RWPE2 (cell line): ENCODE data around the gene BICDL1.

Experiments
- ATAC-seq: fragments of 200-7000 bp; cut with Tn5 transposase; 3 replicates; pipeline ENCODE4 v1.9.1; 2021; ENCODE audit warnings: low read depth
- DNase-seq: peaks from one replicate; pipeline ENCODE4 v3.0.0-alpha.2; 2020; ENCODE audit warnings: low spot score
- H3K27ac ChIP-seq: fragments of 450-650 bp; 2 replicates; pipeline ENCODE4 v1.5.1; 2017; ENCODE audit warnings: mild to moderate bottlenecking; ENCODE audit not compliant: poor library complexity, severe bottlenecking
- H3K27me3 ChIP-seq: fragments of 250-450 bp; sonication (Bioruptor Pico); 2 replicates; pipeline ENCODE4 v1.5.1; 2021; ENCODE audit warnings: mild to moderate bottlenecking, moderate library complexity; ENCODE audit not compliant: insufficient read depth, poor library complexity, severe bottlenecking
- H3K36me3 ChIP-seq: fragments of 250-450 bp; sonication (Bioruptor Pico); 2 replicates; pipeline ENCODE4 v1.5.1; 2020; ENCODE audit warnings: low read depth, mild to moderate bottlenecking, moderate library complexity
- H3K4me1 ChIP-seq: fragments of 250-450 bp; sonication (Bioruptor Pico); 2 replicates; pipeline ENCODE4 v1.5.1; 2021; ENCODE audit warnings: mild to moderate bottlenecking, moderate library complexity; ENCODE audit not compliant: insufficient read depth, poor library complexity, severe bottlenecking
- H3K4me3 ChIP-seq: fragments of 250-450 bp; sonication (Bioruptor Pico); 2 replicates; pipeline ENCODE4 v1.5.1; 2021; ENCODE audit warnings: mild to moderate bottlenecking, moderate library complexity; ENCODE audit not compliant: severe bottlenecking
- H3K9me3 ChIP-seq: fragments of 250-450 bp; sonication (Bioruptor Pico); 2 replicates; pipeline ENCODE4 v1.5.1; 2021; ENCODE audit warnings: mild to moderate bottlenecking, moderate library complexity; ENCODE audit not compliant: severe bottlenecking
- TF ChIP-seq, protein P1 (sequence below): fragments of 450-650 bp; IDR thresholded peaks from one replicate; pipeline ENCODE4 v1.5.1; 2017; ENCODE audit warnings: mild to moderate bottlenecking, moderate library complexity; ENCODE audit not compliant: poor library complexity, severe bottlenecking

The BICDL1 gene

GRCh38 chr12:120090206-120090605 lies 101.2 kb downstream of the BICDL1 start:
- Histone ChIP-seq H3K4me1 (peaks cover 4% of the 10 kb centered on the region), H3K4me3 (no peak overlapping the region), H3K36me3 (peaks cover 4% of the 10 kb centered on the region; the same call in 1 of the 2 replicates), H3K27me3 (no peaks in the 10 kb centered on the region), H3K27ac (no peak overlapping the region), H3K9me3 (no peaks in the 10 kb centered on the region)
- ATAC-seq (no peak), DNase-seq (no peak)
- TF ChIP-seq, protein P1, sequence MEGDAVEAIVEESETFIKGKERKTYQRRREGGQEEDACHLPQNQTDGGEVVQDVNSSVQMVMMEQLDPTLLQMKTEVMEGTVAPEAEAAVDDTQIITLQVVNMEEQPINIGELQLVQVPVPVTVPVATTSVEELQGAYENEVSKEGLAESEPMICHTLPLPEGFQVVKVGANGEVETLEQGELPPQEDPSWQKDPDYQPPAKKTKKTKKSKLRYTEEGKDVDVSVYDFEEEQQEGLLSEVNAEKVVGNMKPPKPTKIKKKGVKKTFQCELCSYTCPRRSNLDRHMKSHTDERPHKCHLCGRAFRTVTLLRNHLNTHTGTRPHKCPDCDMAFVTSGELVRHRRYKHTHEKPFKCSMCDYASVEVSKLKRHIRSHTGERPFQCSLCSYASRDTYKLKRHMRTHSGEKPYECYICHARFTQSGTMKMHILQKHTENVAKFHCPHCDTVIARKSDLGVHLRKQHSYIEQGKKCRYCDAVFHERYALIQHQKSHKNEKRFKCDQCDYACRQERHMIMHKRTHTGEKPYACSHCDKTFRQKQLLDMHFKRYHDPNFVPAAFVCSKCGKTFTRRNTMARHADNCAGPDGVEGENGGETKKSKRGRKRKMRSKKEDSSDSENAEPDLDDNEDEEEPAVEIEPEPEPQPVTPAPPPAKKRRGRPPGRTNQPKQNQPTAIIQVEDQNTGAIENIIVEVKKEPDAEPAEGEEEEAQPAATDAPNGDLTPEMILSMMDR, result no peak

DNA sequence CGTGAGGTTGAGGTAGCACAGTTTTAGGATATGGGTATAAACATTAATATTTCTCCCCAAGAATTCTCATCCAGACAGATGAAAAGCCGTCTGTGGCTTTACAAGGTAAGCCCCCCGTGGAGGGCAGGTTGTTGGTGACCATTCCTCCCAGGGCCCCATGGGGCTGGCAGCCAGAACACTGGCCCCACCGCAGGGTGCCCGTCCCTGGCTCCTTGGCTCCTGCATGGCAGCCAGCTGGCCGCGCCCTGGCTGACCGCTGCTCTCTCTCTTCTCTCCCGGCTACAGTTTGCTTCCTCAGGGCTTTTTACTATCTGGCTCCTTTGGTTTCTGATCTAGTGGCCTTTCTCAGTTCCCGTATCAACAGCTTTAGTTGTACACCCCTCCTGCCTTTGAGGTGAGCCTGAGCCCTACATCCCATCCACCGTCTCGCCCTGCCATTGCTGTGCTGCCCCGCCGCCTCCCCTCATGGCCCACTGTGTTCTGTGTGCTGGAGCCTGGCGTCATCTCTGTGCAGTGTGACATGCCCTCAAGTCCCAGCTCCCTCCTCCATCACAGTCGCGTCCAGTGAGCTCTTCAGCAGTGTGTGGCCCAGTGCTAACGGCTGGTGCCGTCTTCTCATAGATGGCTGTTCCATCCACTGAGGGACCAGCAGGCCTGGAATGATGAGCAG lies 101.7 kb downstream of the BICDL1 start:
- ATAC-seq (no peak), DNase-seq (no peak)
- H3K27ac ChIP-seq, result no peak overlapping the region
- TF ChIP-seq, protein P1, result no peak
- no peak overlapping the region for H3K4me3 ChIP-seq
- H3K9me3 ChIP-seq, result no peaks in the 10 kb centered on the region
- H3K4me1 ChIP-seq, result peaks cover 4% of the 10 kb centered on the region
- H3K36me3 ChIP-seq, result peaks cover 4% of the 10 kb centered on the region; the same call in 1 of the 2 replicates
- no peaks in the 10 kb centered on the region for H3K27me3 ChIP-seq

DNA sequence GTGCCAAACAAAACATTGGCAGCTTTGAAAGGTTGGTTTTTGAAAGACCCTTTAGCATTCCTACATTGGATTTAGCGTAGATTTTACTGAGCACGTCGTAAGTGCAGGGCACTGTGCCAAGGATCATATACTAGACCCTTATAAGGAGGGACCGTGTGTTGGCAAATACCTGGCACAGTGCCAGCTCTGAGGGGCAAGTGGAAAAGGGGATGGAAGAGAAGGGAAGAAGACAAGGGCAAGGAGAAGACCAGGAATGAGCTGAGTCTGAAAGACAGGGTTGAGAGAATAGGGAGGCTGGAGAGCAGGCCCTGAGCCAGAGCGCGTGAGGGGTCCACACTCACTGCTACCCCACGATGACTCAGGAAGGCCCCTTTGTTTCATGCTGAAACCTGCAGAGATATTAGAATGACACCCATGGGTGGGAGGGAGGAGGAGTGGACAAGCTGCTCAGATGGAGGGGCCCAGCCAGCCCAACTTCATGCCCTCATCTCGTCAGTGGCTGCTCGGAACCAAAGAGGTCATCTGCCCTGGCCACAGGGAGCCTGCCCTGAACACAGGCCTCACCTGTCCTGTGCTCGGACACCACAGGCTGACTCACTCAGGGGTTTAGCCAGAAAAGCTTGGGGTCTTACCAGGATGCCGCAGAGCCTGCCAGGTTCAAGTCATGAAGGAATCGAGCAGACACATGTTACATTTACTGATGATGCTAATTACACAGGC lies 102.5 kb downstream of the BICDL1 start:
- peaks cover 11% of the 10 kb centered on the region for H3K36me3 ChIP-seq
- H3K4me3 ChIP-seq, result no peak overlapping the region
- H3K4me1 ChIP-seq, result peaks cover 2% of the 10 kb centered on the region
- TF ChIP-seq, protein P1, result no peak
- ATAC-seq (no peak), DNase-seq (no peak)
- no peaks in the 10 kb centered on the region for H3K27me3 ChIP-seq
- no peaks in the 10 kb centered on the region for H3K9me3 ChIP-seq
- no peak overlapping the region for H3K27ac ChIP-seq

DNA sequence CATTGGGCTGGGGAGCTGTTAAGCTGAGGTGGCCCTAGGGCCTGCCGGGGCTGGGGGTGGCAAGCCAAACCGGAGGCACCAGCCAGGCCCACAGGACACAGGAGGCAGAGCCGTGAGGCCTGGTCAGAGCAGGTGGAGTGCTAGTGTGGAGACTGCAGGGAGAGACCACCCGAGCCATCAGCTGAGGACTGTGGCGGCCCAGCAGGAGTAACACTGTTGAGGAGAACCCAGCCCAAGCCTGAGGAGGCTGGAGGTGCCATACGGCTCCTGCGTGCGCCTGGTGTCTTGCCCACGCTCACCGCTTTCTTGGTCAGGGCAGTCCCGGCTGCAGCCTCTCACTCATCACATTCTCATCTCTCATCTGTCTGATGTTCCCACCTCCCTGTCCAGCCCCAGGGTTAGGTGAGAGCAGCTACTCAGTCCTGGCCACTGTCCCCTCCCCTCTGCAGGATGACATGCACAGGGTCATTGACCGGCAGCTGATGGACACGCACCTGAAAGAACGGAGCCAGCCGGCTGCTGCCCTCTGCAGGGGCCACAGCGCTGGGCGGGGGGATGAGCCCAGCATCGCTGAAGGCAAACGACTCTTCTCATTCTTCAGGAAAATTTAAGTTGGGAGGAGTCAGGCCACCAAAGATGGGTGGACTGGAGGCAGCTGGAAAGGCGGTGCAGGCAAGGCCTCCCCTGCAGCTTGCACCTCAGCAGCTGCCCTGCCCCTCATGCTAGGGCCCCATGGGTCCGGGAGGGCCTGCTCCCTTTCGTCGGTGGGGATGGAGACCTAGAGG lies 103.7 kb downstream of the BICDL1 start:
- Histone ChIP-seq H3K4me3 (no peak overlapping the region), H3K9me3 (no peaks in the 10 kb centered on the region), H3K36me3 (peaks cover 21% of the 10 kb centered on the region), H3K4me1 (no peaks in the 10 kb centered on the region), H3K27me3 (no peaks in the 10 kb centered on the region), H3K27ac (no peak overlapping the region)
- DNase-seq (no peak), ATAC-seq (no peak; the same call in 2 of the 3 replicates)
- TF ChIP-seq, protein P1, result no peak
